C4-2B (cell line): ENCODE measurements around the gene CAMK1D.

Experiments
- CTCF ChIP-seq: fragments of 450-650 bp; conservative IDR thresholded peaks from 2 replicates; pipeline ENCODE4 v1.5.1; 2017; ENCODE audit warnings: mild to moderate bottlenecking
- ZFX ChIP-seq: fragments of 450-650 bp; IDR thresholded peaks from 2 replicates; pipeline ENCODE4 v1.6.1; 2017

GRCh38 chr10:12340371-12340770 is 9.0 kb upstream of the CAMK1D start:
- TF ChIP-seq CTCF (no peak), ZFX (no peak)
